ENCODE data around the gene ST8SIA6. TPM values are rescaled to one million over a fixed set of nuclear protein-coding genes. Genes with fewer than 3 reads are reported as not detected.

The ST8SIA6 gene
- total RNA-seq, 1 experiment from 2014 or later = not detected

GRCh38 chr10:17286562-17287550 is 167.5 kb downstream of the ST8SIA6 start:
- no peaks in the 10 kb centered on the region for H3K9me3 ChIP-seq (ENCODE audit: low read length)
- H3K36me3 ChIP-seq (ENCODE audit: low read depth, low read length) = no peaks in the 10 kb centered on the region
- BruUV-seq (replicated peaks) = no TSS peak
- DNase-seq = no peak
- H3K27ac ChIP-seq (ENCODE audit: low read length) = no peak overlapping the region
- H3K79me2 ChIP-seq (ENCODE audit: low read length) = no peaks in the 10 kb centered on the region
- CTCF ChIA-PET = no interaction called here
- POLR2A ChIA-PET (ENCODE audit: unreplicated experiment) = no interaction called here
- no peaks in the 10 kb centered on the region for H3K9me2 ChIP-seq (replicated peaks; ENCODE audit: low read length)
- no peaks in the 10 kb centered on the region for H3F3A ChIP-seq (ENCODE audit: low read length, unreplicated experiment)
- no peak overlapping the region for H3K9ac ChIP-seq (ENCODE audit: low read length)
- H3K4me2 ChIP-seq (ENCODE audit: low read length) = no peak overlapping the region
- H4K20me1 ChIP-seq (ENCODE audit: low read length) = no peaks in the 10 kb centered on the region
- no peak overlapping the region for H3K4me3 ChIP-seq (ENCODE audit: low read length)
- no peaks in the 10 kb centered on the region for H3K27me3 ChIP-seq (ENCODE audit: low read length)
- TF ChIP-seq EZH2phosphoT487 (IDR thresholded peaks at IDR 0.05; ENCODE audit: borderline replicate concordance, low read length) (no peak), EZH2 (IDR thresholded peaks at IDR 0.05; ENCODE audit: low read length, unreplicated experiment) (no peak), CTCF (conservative IDR thresholded peaks at IDR 0.05; ENCODE audit: low read depth, low read length) (no peak)
- no peak for ATAC-seq
- H2AFZ ChIP-seq (ENCODE audit: low read length) = no peak overlapping the region
- H3K4me1 ChIP-seq (ENCODE audit: insufficient read depth, low read length) = no peaks in the 10 kb centered on the region
- intact Hi-C loops (cut with micrococcal nuclease) = no loop called here

GRCh38 chr10:17282311-17282710 is 172.1 kb downstream of the ST8SIA6 start:
- Histone ChIP-seq H3K36me3 (ENCODE audit: low read depth, low read length) (no peaks in the 10 kb centered on the region), H3K4me3 (ENCODE audit: low read length) (no peak overlapping the region), H3K27me3 (ENCODE audit: low read length) (no peaks in the 10 kb centered on the region), H3K79me2 (ENCODE audit: low read length) (no peaks in the 10 kb centered on the region), H3K4me1 (ENCODE audit: insufficient read depth, low read length) (no peaks in the 10 kb centered on the region), H3K9ac (ENCODE audit: low read length) (no peak overlapping the region), H3K4me2 (ENCODE audit: low read length) (no peak overlapping the region), H3F3A (ENCODE audit: low read length, unreplicated experiment) (no peaks in the 10 kb centered on the region), H3K9me3 (ENCODE audit: low read length) (no peaks in the 10 kb centered on the region), H3K9me2 (replicated peaks; ENCODE audit: low read length) (no peaks in the 10 kb centered on the region), H2AFZ (ENCODE audit: low read length) (no peak overlapping the region), H3K27ac (ENCODE audit: low read length) (no peak overlapping the region), H4K20me1 (ENCODE audit: low read length) (no peaks in the 10 kb centered on the region)
- CTCF ChIA-PET = no interaction called here
- DNase-seq (no peak), ATAC-seq (no peak)
- TF ChIP-seq EZH2phosphoT487 (IDR thresholded peaks at IDR 0.05; ENCODE audit: borderline replicate concordance, low read length) = no peak
- no peak for TF ChIP-seq EZH2 (IDR thresholded peaks at IDR 0.05; ENCODE audit: low read length, unreplicated experiment)
- TF ChIP-seq CTCF (conservative IDR thresholded peaks at IDR 0.05; ENCODE audit: low read depth, low read length) = no peak
- BruUV-seq (replicated peaks) = no TSS peak
- POLR2A ChIA-PET (ENCODE audit: unreplicated experiment) = no interaction called here
- intact Hi-C loops (cut with micrococcal nuclease) = no loop called here

- Histone ChIP-seq H3K4me3 (ENCODE audit: low read length) (no peak overlapping the region), H2AFZ (ENCODE audit: low read length) (no peak overlapping the region), H3K9me3 (ENCODE audit: low read length) (no peaks in the 10 kb centered on the region), H3K27ac (ENCODE audit: low read length) (no peak overlapping the region), H3K79me2 (ENCODE audit: low read length) (no peaks in the 10 kb centered on the region), H3K9me2 (replicated peaks; ENCODE audit: low read length) (no peaks in the 10 kb centered on the region), H4K20me1 (ENCODE audit: low read length) (no peaks in the 10 kb centered on the region), H3K36me3 (ENCODE audit: low read depth, low read length) (no peaks in the 10 kb centered on the region), H3K27me3 (ENCODE audit: low read length) (no peaks in the 10 kb centered on the region), H3K9ac (ENCODE audit: low read length) (no peak overlapping the region), H3F3A (ENCODE audit: low read length, unreplicated experiment) (no peaks in the 10 kb centered on the region), H3K4me1 (ENCODE audit: insufficient read depth, low read length) (no peaks in the 10 kb centered on the region), H3K4me2 (ENCODE audit: low read length) (no peak overlapping the region)
- DNase-seq = no peak
- no peak for ATAC-seq
- CTCF ChIA-PET = no interaction called here
- no TSS peak for BruUV-seq (replicated peaks)
- POLR2A ChIA-PET (ENCODE audit: unreplicated experiment) = no interaction called here
- TF ChIP-seq EZH2 (IDR thresholded peaks at IDR 0.05; ENCODE audit: low read length, unreplicated experiment) (no peak), CTCF (conservative IDR thresholded peaks at IDR 0.05; ENCODE audit: low read depth, low read length) (no peak), EZH2phosphoT487 (IDR thresholded peaks at IDR 0.05; ENCODE audit: borderline replicate concordance, low read length) (no peak)
- intact Hi-C loops (cut with micrococcal nuclease) = no loop called here
Measured at GRCh38 chr10:17278607-17279240, 175.7 kb downstream of the ST8SIA6 start.
